ENCODE data around the gene MEF2A. TPM values are rescaled to one million over a fixed set of nuclear protein-coding genes. Genes with fewer than 3 reads are reported as not detected.

MEF2A gene
- polyA plus RNA-seq, 4 donors = 11.2 to 22.6 (median 12.7) TPM

GRCh38 chr15:99706557-99707303 is 140.9 kb downstream of the MEF2A start:
- H3K4me3 ChIP-seq (ENCODE audit: low read depth in 1 of 3, low read length in 3 of 3) = no peak overlapping the region
- H3K4me1 ChIP-seq (ENCODE audit: control insufficient read depth in 3 of 3, insufficient read depth in 2 of 3, low read depth in 1 of 3, low read length in 2 of 3) = peaks cover 0 to 6% (median 1%) of the 10 kb centered on the region in 3 donors
- WGBS, 3 donors = 72 to 87% (median 78%) methylated on average over 10 of the region's 10 CpGs
- FAIRE-seq = no peak
- DNase-seq = no peak
- H3K27me3 ChIP-seq (ENCODE audit: control insufficient read depth in 3 of 3, insufficient read depth in 3 of 3, low read length in 3 of 3) = no peaks in the 10 kb centered on the region
- H3K36me3 ChIP-seq (ENCODE audit: control insufficient read depth in 3 of 3, insufficient read depth in 2 of 3, low read depth in 1 of 3, low read length in 3 of 3) = peaks cover 0 to 21% (median 1%) of the 10 kb centered on the region in 3 donors
- H3K27ac ChIP-seq (ENCODE audit: low read depth in 1 of 3, low read length in 2 of 3) = peak overlapping the region in 1 of 3 donors; percentile 44
- H3K9me3 ChIP-seq (ENCODE audit: control insufficient read depth in 2 of 2, insufficient read depth in 1 of 2, low read depth in 1 of 2, low read length in 1 of 2) = no peaks in the 10 kb centered on the region

DNA sequence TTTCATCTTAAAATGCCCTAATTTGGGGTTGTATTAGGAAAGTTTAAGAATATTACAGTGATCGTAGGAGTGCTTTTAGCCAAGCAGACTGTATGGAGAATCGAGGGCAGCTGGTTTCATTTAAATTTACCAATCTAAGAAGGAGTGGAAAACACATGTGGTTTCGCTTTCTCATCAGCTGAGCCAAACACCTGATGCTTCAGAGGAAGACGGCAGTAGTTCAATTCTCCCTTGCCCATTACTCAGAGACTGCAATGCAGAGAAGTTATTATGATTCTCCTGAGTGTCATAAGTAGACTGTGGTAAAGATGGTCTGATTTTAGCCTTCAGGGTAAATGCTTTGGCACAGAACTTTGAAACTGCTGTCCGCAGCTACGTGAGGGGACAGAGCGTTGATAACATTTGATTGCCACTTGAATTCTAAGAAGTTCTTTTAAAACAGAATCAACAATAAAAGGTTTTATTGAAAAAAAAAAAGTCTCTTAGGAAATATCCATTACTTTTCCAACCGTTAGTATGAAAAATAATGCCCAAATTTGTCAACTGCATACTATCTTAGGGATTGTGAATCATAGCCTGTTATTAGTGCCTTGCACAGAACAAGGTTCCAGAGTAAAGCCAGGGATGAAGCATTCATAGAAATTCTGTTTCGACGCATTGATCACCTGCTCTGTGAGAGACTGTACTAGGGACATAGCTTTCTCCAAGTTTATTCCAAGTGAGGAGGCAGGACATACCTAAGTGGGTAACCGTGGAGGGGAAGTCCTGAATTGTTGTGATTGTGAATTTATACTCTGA is 141.9 kb downstream of the MEF2A start:
- Histone ChIP-seq H3K4me1 (ENCODE audit: control insufficient read depth in 3 of 3, insufficient read depth in 2 of 3, low read depth in 1 of 3, low read length in 2 of 3) (peaks cover 0 to 6% (median 1%) of the 10 kb centered on the region in 3 donors), H3K27ac (ENCODE audit: low read depth in 1 of 3, low read length in 2 of 3) (peak overlapping the region in 1 of 3 donors; percentile 44), H3K36me3 (ENCODE audit: control insufficient read depth in 3 of 3, insufficient read depth in 2 of 3, low read depth in 1 of 3, low read length in 3 of 3) (peaks cover 3 to 28% (median 8%) of the 10 kb centered on the region in 3 donors), H3K27me3 (ENCODE audit: control insufficient read depth in 3 of 3, insufficient read depth in 3 of 3, low read length in 3 of 3) (no peaks in the 10 kb centered on the region), H3K4me3 (ENCODE audit: low read depth in 1 of 3, low read length in 3 of 3) (no peak overlapping the region), H3K9me3 (ENCODE audit: control insufficient read depth in 2 of 2, insufficient read depth in 1 of 2, low read depth in 1 of 2, low read length in 1 of 2) (no peaks in the 10 kb centered on the region)
- 66 to 74% (median 72%) methylated on average over 11 of the region's 11 CpGs for WGBS, 3 donors
- DNase-seq (no peak), FAIRE-seq (no peak)

DNA sequence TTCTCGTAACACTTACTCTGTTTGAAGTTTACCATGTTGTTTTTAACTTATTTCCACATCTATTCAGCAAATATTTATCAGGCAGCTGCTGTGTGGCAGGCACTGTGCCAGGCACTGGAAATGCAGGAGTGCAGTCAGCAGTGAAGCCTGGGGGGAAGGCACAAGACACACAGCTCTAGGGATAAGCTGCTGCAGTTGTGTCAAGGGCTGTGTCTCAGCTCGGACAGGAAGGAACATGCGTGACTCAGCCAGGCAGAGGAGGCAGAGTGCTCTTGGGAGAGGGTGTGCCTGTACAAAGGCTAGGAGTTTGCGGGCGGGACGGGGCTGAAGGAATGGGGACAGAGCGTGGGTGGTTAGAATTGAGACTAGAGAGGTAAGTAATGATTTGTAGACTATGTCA is 142.8 kb downstream of the MEF2A start:
- WGBS, 3 donors = 18 to 43% (median 32%) methylated on average over 7 of the region's 7 CpGs
- peaks cover 0 to 6% (median 1%) of the 10 kb centered on the region in 3 donors for H3K4me1 ChIP-seq (ENCODE audit: control insufficient read depth in 3 of 3, insufficient read depth in 2 of 3, low read depth in 1 of 3, low read length in 2 of 3)
- H3K4me3 ChIP-seq (ENCODE audit: low read depth in 1 of 3, low read length in 3 of 3) = no peak overlapping the region
- no peaks in the 10 kb centered on the region for H3K27me3 ChIP-seq (ENCODE audit: control insufficient read depth in 3 of 3, insufficient read depth in 3 of 3, low read length in 3 of 3)
- DNase-seq (peak; percentile 20 to 92), FAIRE-seq (no peak)
- H3K9me3 ChIP-seq (ENCODE audit: control insufficient read depth in 2 of 2, insufficient read depth in 1 of 2, low read depth in 1 of 2, low read length in 1 of 2) = no peaks in the 10 kb centered on the region
- H3K27ac ChIP-seq (ENCODE audit: low read depth in 1 of 3, low read length in 2 of 3) = peak overlapping the region in 1 of 3 donors; percentile 51
- peaks cover 3 to 30% (median 8%) of the 10 kb centered on the region in 3 donors for H3K36me3 ChIP-seq (ENCODE audit: control insufficient read depth in 3 of 3, insufficient read depth in 2 of 3, low read depth in 1 of 3, low read length in 3 of 3)

DNA sequence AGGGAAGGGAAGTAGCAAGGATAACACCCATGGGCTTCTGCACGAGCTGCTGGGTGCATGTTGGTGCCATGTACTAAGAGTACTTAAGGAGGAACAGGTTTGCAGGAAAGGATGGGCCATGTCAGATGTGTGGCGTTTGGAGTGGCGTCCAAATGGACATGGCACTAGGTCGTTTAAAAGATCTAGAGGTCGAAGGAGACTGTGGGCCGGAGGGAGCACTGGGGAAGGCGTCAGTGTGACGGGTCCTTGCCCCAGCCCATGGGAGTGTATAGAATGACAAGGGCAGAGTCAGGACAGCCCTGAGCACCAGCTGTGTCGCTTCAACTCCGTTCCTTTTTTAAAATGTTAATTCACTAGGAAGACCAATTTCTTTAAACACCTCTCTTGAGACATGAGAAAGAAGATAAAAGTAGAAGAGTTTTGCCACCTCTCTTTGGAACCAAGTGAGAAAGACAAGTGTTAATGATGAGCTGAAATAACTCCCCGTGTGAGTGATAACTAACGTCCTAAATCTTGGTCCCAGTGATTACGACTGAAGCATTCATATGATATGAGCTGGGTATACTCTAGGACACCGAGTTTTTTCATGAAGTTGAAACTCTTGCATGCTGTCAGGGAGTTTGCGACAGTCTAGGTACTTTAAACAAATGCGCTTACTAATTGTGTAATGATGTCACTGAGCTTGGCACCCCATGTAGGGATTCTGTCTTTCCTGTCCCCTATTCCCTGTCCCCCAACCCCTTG is 143.6 kb downstream of the MEF2A start:
- H3K4me3 ChIP-seq (ENCODE audit: low read depth in 1 of 3, low read length in 3 of 3) = no peak overlapping the region
- no peak for DNase-seq
- H3K27ac ChIP-seq (ENCODE audit: low read depth in 1 of 3, low read length in 2 of 3) = peak overlapping the region in 1 of 3 donors; percentile 13
- H3K4me1 ChIP-seq (ENCODE audit: control insufficient read depth in 3 of 3, insufficient read depth in 2 of 3, low read depth in 1 of 3, low read length in 2 of 3) = peaks cover 0 to 6% (median 1%) of the 10 kb centered on the region in 3 donors
- no peaks in the 10 kb centered on the region for H3K27me3 ChIP-seq (ENCODE audit: control insufficient read depth in 3 of 3, insufficient read depth in 3 of 3, low read length in 3 of 3)
- peaks cover 3 to 30% (median 8%) of the 10 kb centered on the region in 3 donors for H3K36me3 ChIP-seq (ENCODE audit: control insufficient read depth in 3 of 3, insufficient read depth in 2 of 3, low read depth in 1 of 3, low read length in 3 of 3)
- 86 to 93% (median 88%) methylated on average over 16 of the region's 16 CpGs for WGBS, 3 donors
- no peak for FAIRE-seq
- H3K9me3 ChIP-seq (ENCODE audit: control insufficient read depth in 2 of 2, insufficient read depth in 1 of 2, low read depth in 1 of 2, low read length in 1 of 2) = no peaks in the 10 kb centered on the region

DNA sequence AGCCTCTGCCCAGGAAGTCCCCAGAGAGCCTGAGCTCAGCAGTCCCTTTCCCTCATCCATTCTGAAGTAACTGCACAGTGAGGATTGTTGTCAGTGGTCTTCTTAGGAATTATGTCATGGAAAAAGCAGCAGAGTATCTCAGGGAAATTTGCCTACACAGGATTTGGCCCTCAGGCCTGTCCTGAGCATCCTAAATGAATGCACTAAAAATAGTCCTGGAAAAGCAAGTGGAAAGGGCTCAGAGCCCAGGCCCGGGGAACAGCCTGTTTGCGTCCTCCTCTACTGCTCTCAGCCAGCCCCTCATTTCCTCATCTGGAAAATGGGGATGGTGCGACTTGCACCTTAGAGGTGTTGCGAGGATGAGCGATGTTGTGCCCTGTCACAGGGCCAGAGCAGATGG is 145.8 kb downstream of the MEF2A start:
- FAIRE-seq (no peak), DNase-seq (no peak)
- Histone ChIP-seq H3K4me1 (ENCODE audit: control insufficient read depth in 3 of 3, insufficient read depth in 2 of 3, low read depth in 1 of 3, low read length in 2 of 3) (peaks cover 1 to 6% (median 4%) of the 10 kb centered on the region in 3 donors), H3K36me3 (ENCODE audit: control insufficient read depth in 3 of 3, insufficient read depth in 2 of 3, low read depth in 1 of 3, low read length in 3 of 3) (peaks cover 5 to 36% (median 8%) of the 10 kb centered on the region in 3 donors), H3K9me3 (ENCODE audit: control insufficient read depth in 2 of 2, insufficient read depth in 1 of 2, low read depth in 1 of 2, low read length in 1 of 2) (no peaks in the 10 kb centered on the region), H3K27ac (ENCODE audit: low read depth in 1 of 3, low read length in 2 of 3) (no peak overlapping the region), H3K4me3 (ENCODE audit: low read depth in 1 of 3, low read length in 3 of 3) (no peak overlapping the region), H3K27me3 (ENCODE audit: control insufficient read depth in 3 of 3, insufficient read depth in 3 of 3, low read length in 3 of 3) (no peaks in the 10 kb centered on the region)
- 75 to 96% (median 86%) methylated on average over 5 of the region's 5 CpGs for WGBS, 3 donors

GRCh38 chr15:99712415-99712814 is 146.6 kb downstream of the MEF2A start:
- no peak overlapping the region for H3K4me3 ChIP-seq (ENCODE audit: low read depth in 1 of 3, low read length in 3 of 3)
- peaks cover 1 to 6% (median 4%) of the 10 kb centered on the region in 3 donors for H3K4me1 ChIP-seq (ENCODE audit: control insufficient read depth in 3 of 3, insufficient read depth in 2 of 3, low read depth in 1 of 3, low read length in 2 of 3)
- no peaks in the 10 kb centered on the region for H3K27me3 ChIP-seq (ENCODE audit: control insufficient read depth in 3 of 3, insufficient read depth in 3 of 3, low read length in 3 of 3)
- no peaks in the 10 kb centered on the region for H3K9me3 ChIP-seq (ENCODE audit: control insufficient read depth in 2 of 2, insufficient read depth in 1 of 2, low read depth in 1 of 2, low read length in 1 of 2)
- DNase-seq = no peak
- 85 to 87% (median 85%) methylated on average over 18 of the region's 18 CpGs for WGBS, 3 donors
- FAIRE-seq = no peak
- H3K27ac ChIP-seq (ENCODE audit: low read depth in 1 of 3, low read length in 2 of 3) = no peak overlapping the region
- H3K36me3 ChIP-seq (ENCODE audit: control insufficient read depth in 3 of 3, insufficient read depth in 2 of 3, low read depth in 1 of 3, low read length in 3 of 3) = peaks cover 5 to 36% (median 8%) of the 10 kb centered on the region in 3 donors

GRCh38 chr15:99716540-99717095 is 150.8 kb downstream of the MEF2A start:
- Histone ChIP-seq H3K4me1 (ENCODE audit: control insufficient read depth in 3 of 3, insufficient read depth in 2 of 3, low read depth in 1 of 3, low read length in 2 of 3) (peaks cover 0 to 4% (median 0%) of the 10 kb centered on the region in 3 donors), H3K9me3 (ENCODE audit: control insufficient read depth in 2 of 2, insufficient read depth in 1 of 2, low read depth in 1 of 2, low read length in 1 of 2) (no peaks in the 10 kb centered on the region), H3K27ac (ENCODE audit: low read depth in 1 of 3, low read length in 2 of 3) (peak overlapping the region in 2 of 3 donors; percentile 6 to 43), H3K4me3 (ENCODE audit: low read depth in 1 of 3, low read length in 3 of 3) (no peak overlapping the region), H3K27me3 (ENCODE audit: control insufficient read depth in 3 of 3, insufficient read depth in 3 of 3, low read length in 3 of 3) (no peaks in the 10 kb centered on the region), H3K36me3 (ENCODE audit: control insufficient read depth in 3 of 3, insufficient read depth in 2 of 3, low read depth in 1 of 3, low read length in 3 of 3) (peaks cover 5 to 27% (median 7%) of the 10 kb centered on the region in 3 donors)
- no peak for FAIRE-seq
- no peak for DNase-seq
- WGBS, 3 donors = 82 to 93% (median 92%) methylated on average over 10 of the region's 10 CpGs

Measured in small intestine (tissue), 7 donors.